ENCODE data around the gene MAST2. TPM values are rescaled to one million over a fixed set of nuclear protein-coding genes. Genes with fewer than 3 reads are reported as not detected.
"Not testable (repeated sequence)": the region's sequence is repeated elsewhere in the genome, so short reads cannot be mapped to it uniquely, and the experiment has no call there.

MAST2 gene
- total RNA-seq, 2 donors from 2014 or later: 25.2 to 81.3 TPM

- intact Hi-C loops (cut with DNase I): no loop called here
- no peaks in the 10 kb centered on the region for H3K9me3 ChIP-seq
- H3K36me3 ChIP-seq: no peaks in the 10 kb centered on the region
- TF ChIP-seq POLR2A (IDR thresholded peaks at IDR 0.05) (no peak), CTCF (IDR thresholded peaks at IDR 0.05) (no peak), POLR2AphosphoS5 (IDR thresholded peaks at IDR 0.05) (no peak)
- H3K27ac ChIP-seq: no peak overlapping the region
- H3K4me3 ChIP-seq: no peak overlapping the region
- WGBS: 65% methylated on average over 2 of the region's 2 CpGs
- DNase-seq (ENCODE audit: low spot score): no peak
- H3K4me1 ChIP-seq (replicated peaks): no peaks in the 10 kb centered on the region
- H3K27me3 ChIP-seq (replicated peaks; ENCODE audit: insufficient read depth): no peaks in the 10 kb centered on the region
Observed at GRCh38 chr1:46053734-46054133, 250.3 kb downstream of the MAST2 start.

- TF ChIP-seq POLR2A (IDR thresholded peaks at IDR 0.05): no peak
- TF ChIP-seq CTCF (IDR thresholded peaks at IDR 0.05): no peak
- no peak for TF ChIP-seq POLR2AphosphoS5 (IDR thresholded peaks at IDR 0.05)
- Histone ChIP-seq H3K36me3 (no peaks in the 10 kb centered on the region), H3K9me3 (no peaks in the 10 kb centered on the region), H3K4me3 (no peak overlapping the region), H3K27ac (no peak overlapping the region), H3K27me3 (replicated peaks; ENCODE audit: insufficient read depth) (no peaks in the 10 kb centered on the region), H3K4me1 (replicated peaks) (no peaks in the 10 kb centered on the region)
- 96% methylated on average over 5 of the region's 5 CpGs for WGBS
- intact Hi-C loops (cut with DNase I): no loop called here
- no peak for DNase-seq (ENCODE audit: low spot score)
Observed at GRCh38 chr1:46056325-46056724, 252.9 kb downstream of the MAST2 start.

GRCh38 chr1:46057215-46057614, 253.8 kb downstream of the MAST2 start:
- DNase-seq (ENCODE audit: low spot score); H3K27ac ChIP-seq; intact Hi-C loops (cut with DNase I); H3K36me3 ChIP-seq; H3K4me3 ChIP-seq; H3K27me3 ChIP-seq (replicated peaks; ENCODE audit: insufficient read depth); H3K4me1 ChIP-seq (replicated peaks); H3K9me3 ChIP-seq: not testable (repeated sequence)
- WGBS: 91% methylated on average over 4 of the region's 4 CpGs

GRCh38 chr1:46057781-46058180, 254.4 kb downstream of the MAST2 start:
- Histone ChIP-seq H3K9me3 (no peaks in the 10 kb centered on the region), H3K36me3 (no peaks in the 10 kb centered on the region), H3K4me1 (replicated peaks) (no peaks in the 10 kb centered on the region), H3K27me3 (replicated peaks; ENCODE audit: insufficient read depth) (no peaks in the 10 kb centered on the region), H3K27ac (no peak overlapping the region), H3K4me3 (no peak overlapping the region)
- 91% methylated on average over 3 of the region's 3 CpGs for WGBS
- intact Hi-C loops (cut with DNase I): no loop called here
- no peak for TF ChIP-seq POLR2AphosphoS5 (IDR thresholded peaks at IDR 0.05)
- no peak for TF ChIP-seq POLR2A (IDR thresholded peaks at IDR 0.05)
- no peak for TF ChIP-seq CTCF (IDR thresholded peaks at IDR 0.05)
- DNase-seq (ENCODE audit: low spot score): no peak

- no peak overlapping the region for H3K4me3 ChIP-seq
- WGBS: 85% methylated on average over 5 of the region's 5 CpGs
- H3K36me3 ChIP-seq: no peaks in the 10 kb centered on the region
- intact Hi-C loops (cut with DNase I): no loop called here
- H3K4me1 ChIP-seq (replicated peaks): no peaks in the 10 kb centered on the region
- DNase-seq (ENCODE audit: low spot score): no peak
- no peak overlapping the region for H3K27ac ChIP-seq
- H3K27me3 ChIP-seq (replicated peaks; ENCODE audit: insufficient read depth): no peaks in the 10 kb centered on the region
- TF ChIP-seq CTCF (IDR thresholded peaks at IDR 0.05) (no peak), POLR2AphosphoS5 (IDR thresholded peaks at IDR 0.05) (no peak), POLR2A (IDR thresholded peaks at IDR 0.05) (no peak)
- no peaks in the 10 kb centered on the region for H3K9me3 ChIP-seq
Observed at GRCh38 chr1:46058936-46059335, 255.5 kb downstream of the MAST2 start.

Data from prostate gland (tissue), 2 donors.